Activated CD4-positive, alpha-beta T cell treated with anti-CD3 and anti-CD28 coated beads, Interleukin-2, Interleukin-6, amounts not matched to agents 100 ng/mL and 50 ng/mL, durations not matched to agents 16 hours and 8 hours (primary cell): ENCODE results near the gene ADAM33.

Source experiments
- DNase-seq: peaks from one replicate; pipeline ENCODE4 v3.0.0-alpha.2; 2020

The ADAM33 gene

DNA sequence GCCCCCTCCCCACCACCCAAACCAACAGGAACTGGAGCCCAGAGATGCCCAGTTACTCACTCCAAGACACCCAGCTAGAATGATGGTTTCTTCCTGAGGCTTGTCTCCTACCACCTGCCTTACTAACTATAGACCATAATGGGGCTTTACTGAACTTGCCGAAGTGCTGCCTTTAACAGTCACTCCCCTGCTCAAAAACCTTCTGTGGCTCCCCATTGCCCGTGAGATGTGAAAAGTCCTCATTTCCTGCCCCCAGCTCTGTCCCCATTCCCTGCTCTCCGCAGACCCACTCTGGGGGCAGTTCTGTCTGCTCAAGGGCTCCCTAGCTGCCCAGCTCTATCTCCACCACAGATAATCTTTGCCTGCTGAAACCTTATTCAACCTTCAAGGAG, 25.7 kb upstream of the ADAM33 start:
- DNase-seq = no peak

GRCh38 chr20:3706774-3707507, 25.1 kb upstream of the ADAM33 start:
- no peak for DNase-seq

GRCh38 chr20:3705970-3706739, 24.3 kb upstream of the ADAM33 start:
- no peak for DNase-seq

DNA sequence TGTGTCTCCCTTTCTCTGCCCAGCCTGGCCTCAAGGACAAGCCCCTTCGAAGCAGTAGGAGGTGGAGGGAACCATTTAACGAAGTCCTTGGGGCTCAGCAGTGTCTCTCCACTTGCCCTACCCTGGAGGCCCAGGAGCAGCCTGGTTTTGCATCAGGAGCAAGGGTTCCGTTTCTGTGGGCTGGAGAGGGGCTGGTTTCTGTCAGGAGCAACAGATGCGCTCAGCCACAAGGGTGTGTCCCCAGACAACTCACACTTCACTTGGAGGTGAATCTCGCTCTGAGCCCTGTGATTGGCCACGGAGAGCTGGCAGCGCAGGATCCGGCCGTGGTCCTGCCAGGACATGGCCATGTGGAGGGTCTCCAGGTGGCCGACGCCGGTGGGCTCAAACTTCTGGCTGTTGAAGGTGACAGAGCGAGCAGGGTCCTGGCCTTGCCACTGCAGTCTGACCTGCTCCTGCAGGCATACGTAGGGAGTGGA, 23.7 kb upstream of the ADAM33 start:
- no peak for DNase-seq

DNA sequence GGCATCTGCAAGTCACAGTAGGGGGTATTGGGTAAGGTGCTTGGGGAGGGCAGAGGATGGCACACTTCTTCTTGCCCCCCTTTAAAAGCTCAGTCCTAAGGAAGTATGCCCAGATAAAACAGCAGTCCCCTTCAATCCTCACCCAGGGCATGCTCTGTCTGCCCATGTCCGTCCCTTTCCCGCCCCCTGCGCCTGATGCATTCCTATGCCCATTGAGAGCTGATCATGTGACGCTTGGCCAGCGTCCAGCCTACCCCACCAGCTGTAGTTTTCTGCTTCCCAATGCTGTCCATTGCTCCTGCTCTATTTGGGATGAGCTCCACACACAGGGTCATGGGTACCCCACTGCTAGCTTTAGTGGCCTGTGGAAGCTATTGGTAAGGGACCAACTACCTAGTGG, 22.3 kb upstream of the ADAM33 start:
- DNase-seq = no peak

DNA sequence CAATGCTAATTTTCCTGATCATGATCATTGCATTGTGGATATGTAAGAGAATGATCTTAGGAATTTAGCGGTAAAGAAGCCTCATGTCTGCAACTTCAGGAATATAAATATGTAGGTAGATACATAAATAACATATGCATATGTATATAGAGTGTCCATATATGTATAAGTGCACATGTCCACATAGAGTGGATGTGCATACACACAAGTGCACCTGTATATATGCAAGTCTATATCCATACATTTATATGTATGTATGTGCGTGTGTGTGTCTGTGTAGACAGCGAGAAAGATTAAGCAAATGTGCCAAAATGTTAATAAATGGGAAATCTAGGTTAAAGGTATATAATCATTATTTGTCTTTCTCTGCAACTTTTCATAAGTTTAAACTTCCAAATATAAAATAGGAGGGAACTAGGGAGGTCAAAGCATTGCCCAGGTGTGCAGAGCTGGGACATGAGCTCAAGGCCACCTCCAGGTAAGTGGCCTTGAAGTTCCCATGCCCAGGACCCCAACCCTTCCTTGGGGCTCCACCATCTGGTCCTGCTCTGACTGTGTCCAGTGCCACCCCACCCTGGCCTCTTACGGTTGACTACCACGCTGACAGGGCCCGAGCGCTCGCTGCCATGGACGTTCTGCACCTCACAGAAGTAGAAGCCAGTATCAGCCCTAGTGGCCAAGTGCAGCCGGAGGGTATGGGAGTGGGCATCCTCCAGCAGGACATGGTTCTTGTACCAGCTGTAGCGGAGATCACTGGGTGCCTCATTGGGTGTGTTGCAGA, 21.0 kb upstream of the ADAM33 start:
- DNase-seq = no peak

GRCh38 chr20:3701061-3701998, 19.5 kb upstream of the ADAM33 start:
- DNase-seq = no peak

DNA sequence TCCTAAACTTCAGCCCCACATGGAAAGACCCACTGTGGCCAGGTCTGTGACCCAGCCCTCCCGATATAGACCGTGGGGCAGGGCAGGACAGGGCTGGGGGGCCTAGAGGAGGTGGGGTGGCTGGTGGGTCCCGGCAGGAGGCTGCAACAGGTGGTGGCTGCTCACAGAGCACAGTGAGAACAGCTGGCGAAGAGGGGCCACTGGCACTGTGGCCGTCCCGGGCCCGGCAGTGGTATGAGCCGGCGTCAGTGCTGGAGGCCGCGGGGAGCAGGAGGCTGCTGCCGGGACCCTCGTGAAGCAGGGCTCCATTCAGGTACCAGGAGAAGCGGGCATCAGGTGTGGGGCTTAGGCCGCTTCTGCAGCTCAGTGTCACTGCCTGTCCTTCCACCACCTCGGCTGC, 17.2 kb upstream of the ADAM33 start:
- no peak for DNase-seq

DNA sequence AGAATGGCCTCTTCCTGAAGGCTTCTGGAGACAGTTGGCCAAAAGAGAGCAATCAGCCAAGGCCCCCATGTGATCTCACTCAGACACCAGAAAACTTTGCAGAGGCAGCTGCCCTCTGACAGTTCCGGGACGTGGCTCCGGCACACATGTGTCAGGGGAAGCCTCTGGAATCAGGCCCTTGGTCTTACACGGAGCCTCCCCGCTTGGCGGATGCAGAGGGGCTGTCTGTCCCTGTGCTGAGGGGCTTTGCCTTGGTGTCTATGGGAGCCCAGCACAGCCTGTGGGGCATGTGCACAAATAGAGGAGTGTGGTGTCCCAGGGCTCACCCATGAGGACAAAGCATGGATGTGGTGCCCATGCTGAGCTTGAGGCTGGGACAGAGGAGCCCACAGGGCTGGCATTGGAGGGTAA, 16.8 kb upstream of the ADAM33 start:
- no peak for DNase-seq

DNA sequence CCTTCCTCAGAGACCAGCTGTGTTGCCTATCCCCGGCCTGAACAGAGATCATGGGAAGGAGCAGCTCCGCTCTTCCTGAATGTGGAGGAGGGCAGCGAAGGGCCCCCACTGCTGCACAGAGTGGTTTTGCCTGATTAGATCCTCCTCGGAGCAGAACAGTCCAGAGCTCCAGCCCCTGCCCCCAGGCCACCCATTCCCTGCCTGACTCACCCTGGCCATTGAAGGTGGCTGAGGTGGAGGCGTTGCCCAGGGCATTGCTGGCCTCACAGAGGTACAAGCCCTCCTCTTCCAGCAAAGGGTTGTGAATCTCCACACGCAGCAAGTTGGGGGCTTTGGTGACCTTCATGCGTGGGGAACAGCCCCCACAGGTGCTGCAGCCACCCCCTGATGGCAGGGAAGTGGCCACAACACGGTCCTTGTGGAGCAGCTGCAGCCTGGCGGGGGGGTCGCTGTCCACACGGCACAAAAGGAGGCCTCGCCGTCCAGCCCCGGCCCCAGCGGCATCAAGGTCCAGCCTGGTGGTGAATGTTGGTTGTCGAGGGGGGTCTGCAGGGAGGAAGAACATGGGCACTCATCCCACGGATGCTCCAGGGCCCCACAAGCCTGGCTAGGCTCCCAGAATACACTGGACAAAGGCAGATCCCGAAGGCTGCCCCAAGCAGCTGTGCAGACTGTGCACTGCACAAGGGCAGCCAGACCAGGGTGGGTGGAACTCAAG, 15.9 kb upstream of the ADAM33 start:
- no peak for DNase-seq

DNA sequence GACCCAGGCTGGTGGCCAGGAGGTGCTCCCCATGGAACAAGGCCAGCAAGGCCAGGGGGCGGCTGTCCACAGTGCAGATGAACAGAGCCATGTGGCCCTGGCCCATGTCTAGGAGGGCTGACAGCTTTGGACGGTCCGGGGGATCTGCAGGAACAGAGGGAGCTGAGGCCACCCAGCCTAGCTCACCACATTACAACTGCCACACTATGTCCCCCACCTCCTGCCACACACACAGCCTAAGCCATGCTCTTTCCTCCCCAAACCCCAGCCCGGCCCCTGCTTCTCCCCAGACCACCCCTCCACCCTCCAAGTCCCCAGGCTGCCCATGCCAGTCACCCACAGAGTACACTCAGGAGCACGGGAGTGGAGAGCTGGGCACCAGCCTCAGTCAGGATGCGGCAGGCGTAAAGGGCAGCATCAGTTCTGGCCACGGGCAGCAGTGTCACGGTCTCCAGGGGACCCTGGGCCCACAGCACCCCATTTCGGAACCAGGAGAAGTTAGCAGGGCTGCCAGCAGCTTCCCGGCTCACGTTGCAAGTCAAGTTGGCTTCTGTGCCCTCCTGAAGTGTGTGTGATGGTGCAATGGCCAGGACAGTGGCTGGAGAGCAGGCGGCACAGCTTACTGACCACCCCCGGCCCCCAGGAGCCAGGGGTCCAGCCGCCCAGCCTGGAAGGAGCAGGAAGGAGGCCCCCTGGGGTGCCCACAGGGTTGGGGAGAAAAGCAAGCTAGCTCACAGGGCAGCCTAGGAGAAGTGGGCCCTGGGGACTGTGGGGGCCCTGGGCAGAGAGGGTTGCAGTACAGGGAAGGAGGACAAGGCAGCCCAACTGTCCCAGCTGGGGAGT, 15.2 kb upstream of the ADAM33 start:
- no peak for DNase-seq

GRCh38 chr20:3696200-3696599, 14.4 kb upstream of the ADAM33 start:
- DNase-seq = peak; percentile 27

DNA sequence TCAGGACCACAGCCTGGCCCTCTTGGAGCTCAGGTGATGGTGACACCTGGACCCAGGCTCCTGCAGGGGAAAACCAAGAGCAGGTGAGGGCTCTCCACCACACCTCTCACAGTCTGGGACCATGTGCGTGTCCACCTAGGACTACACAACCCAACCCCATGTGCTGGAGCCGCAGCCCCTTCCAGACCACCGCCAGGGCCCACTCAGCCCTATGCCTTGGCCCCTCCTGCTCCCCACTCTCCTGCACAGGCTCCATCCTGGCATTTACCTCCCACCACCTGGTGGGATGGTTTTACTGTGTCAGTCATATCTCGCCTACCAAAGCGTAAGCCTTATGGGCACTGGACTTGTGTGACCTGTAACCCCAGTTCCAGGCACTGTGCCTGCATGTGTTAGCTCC, 13.1 kb upstream of the ADAM33 start:
- no peak for DNase-seq

- no peak for DNase-seq
Observed at GRCh38 chr20:3693376-3693775, 11.6 kb upstream of the ADAM33 start.

DNA sequence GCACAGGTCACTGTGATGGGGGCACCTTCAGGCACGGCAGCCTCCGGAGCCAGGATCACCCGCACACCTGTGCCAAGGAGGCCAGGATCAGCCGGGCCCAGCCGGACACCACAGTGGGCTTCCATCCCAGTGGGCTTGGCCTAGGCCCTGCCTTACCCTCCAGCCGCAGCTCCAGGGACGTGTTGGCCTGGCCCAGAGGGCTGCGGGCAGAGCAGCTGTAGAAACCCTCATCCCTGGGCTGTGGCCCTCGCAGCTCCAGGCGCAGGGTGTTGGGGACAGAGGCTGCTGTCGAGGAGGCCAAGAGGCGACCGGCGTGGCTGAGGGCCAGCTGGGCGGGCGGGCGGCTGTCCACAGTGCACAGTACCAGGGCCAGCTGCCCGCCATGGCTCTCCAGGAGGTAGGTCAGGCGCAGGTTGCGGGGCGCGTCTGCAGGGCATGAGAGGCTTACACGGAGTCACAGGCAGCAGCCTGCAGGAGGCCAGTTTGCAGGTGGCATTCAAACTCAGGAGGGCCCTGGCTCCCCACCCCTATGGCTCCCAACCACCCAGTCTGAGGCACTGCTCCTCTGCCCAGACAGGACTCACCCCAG, 11.0 kb upstream of the ADAM33 start:
- no peak for DNase-seq

GRCh38 chr20:3691897-3692296, 10.1 kb upstream of the ADAM33 start:
- no peak for DNase-seq

- no peak for DNase-seq
Observed at GRCh38 chr20:3691306-3691705, 9.5 kb upstream of the ADAM33 start.

GRCh38 chr20:3690413-3690812, 8.6 kb upstream of the ADAM33 start:
- no peak for DNase-seq

DNA sequence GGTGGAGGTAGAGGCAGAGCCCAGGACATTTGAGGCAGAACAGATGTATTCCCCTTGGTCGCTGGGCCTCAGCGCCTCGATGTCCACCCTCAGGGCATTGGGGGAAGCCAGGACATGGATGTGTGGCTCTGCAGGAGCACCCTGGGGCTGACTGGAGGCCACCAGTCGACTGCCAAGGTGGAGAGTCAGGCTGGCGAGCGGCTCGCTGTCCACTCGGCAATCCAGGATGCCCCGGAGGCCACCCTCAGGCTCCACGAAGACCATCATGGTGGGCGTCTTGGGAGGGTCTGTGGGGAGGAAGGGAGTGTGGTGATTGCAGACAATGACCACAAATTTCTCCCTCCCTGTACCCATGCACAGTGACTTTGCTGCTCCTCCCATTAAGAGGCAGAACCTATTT, 8.2 kb upstream of the ADAM33 start:
- DNase-seq = no peak

- no peak for DNase-seq
Observed at GRCh38 chr20:3687655-3688054, 5.8 kb upstream of the ADAM33 start.
